OCI-LY1 (cell line): Measurements from ENCODE around the gene HILPDA.

ENCODE experiments used
- H2AFZ ChIP-seq: fragments of 200-600 bp; sonication (generic), shearing (Covaris generic); 2 replicates; pipeline ENCODE4 v1.6.0; 2014; ENCODE audit warnings: antibody characterized with exemption, mild to moderate bottlenecking, low read length
- H3F3A ChIP-seq: fragments of 200-600 bp; sonication (generic), shearing (Covaris generic); 2 replicates; pipeline ENCODE4 v1.6.0; 2014; ENCODE audit warnings: mild to moderate bottlenecking, antibody characterized with exemption, low read length, moderate library complexity; ENCODE audit not compliant: insufficient read depth
- H3K27ac ChIP-seq: fragments of 200-600 bp; sonication (generic); 2 replicates; pipeline ENCODE4 v1.5.1; 2014; ENCODE audit warnings: low read length, mixed run types, mild to moderate bottlenecking, low read depth; ENCODE audit not compliant: poor library complexity, severe bottlenecking
- H3K27me3 ChIP-seq: fragments of 200-600 bp; sonication (generic); 2 replicates; pipeline ENCODE4 v1.6.0; 2014; ENCODE audit warnings: antibody characterized with exemption, mild to moderate bottlenecking, low read length, moderate library complexity; ENCODE audit not compliant: insufficient read depth
- H3K36me3 ChIP-seq: fragments of 200-600 bp; sonication (generic); 2 replicates; pipeline ENCODE4 v1.6.1; 2014; ENCODE audit warnings: mild to moderate bottlenecking, antibody characterized with exemption, low read length, moderate library complexity, mixed read lengths; ENCODE audit not compliant: insufficient read depth
- H3K4me1 ChIP-seq: fragments of 200-600 bp; sonication (generic); 2 replicates; pipeline ENCODE4 v1.5.1; 2014; ENCODE audit warnings: mild to moderate bottlenecking, low read length, moderate library complexity; ENCODE audit not compliant: insufficient read depth, severe bottlenecking
- H3K4me2 ChIP-seq: fragments of 200-600 bp; sonication (generic), shearing (Covaris generic); 2 replicates; pipeline ENCODE4 v1.6.1; 2014; ENCODE audit warnings: low read length
- H3K4me3 ChIP-seq: fragments of 200-600 bp; sonication (generic); 2 replicates; pipeline ENCODE4 v1.5.1; 2014; ENCODE audit warnings: low read length, low read depth, mild to moderate bottlenecking, mixed read lengths; ENCODE audit not compliant: poor library complexity, severe bottlenecking
- H3K79me2 ChIP-seq: fragments of 200-600 bp; shearing (Covaris generic); 2 replicates; pipeline ENCODE4 v1.6.1; 2016; ENCODE audit warnings: mixed run types, low read length, mixed read lengths; ENCODE audit not compliant: insufficient read depth
- H3K9ac ChIP-seq: fragments of 200-600 bp; sonication (generic), shearing (Covaris generic); 2 replicates; pipeline ENCODE4 v1.6.1; 2014; ENCODE audit warnings: mild to moderate bottlenecking, low read length, mixed read lengths
- H3K9me2 ChIP-seq: fragments of 200-600 bp; sonication (generic), shearing (Covaris generic); 2 replicates; pipeline ENCODE4 v1.6.1; 2014; ENCODE audit warnings: low read depth, mild to moderate bottlenecking, low read length, mixed read lengths
- H3K9me3 ChIP-seq: fragments of 200-600 bp; shearing (Covaris generic); 2 replicates; pipeline ENCODE4 v1.6.1; 2014; ENCODE audit warnings: low read length, mixed read lengths
- H4K20me1 ChIP-seq: fragments of 200-600 bp; sonication (generic), shearing (Covaris generic); 2 replicates; pipeline ENCODE4 v1.6.0; 2016; ENCODE audit warnings: mild to moderate bottlenecking, low read length; ENCODE audit not compliant: insufficient read depth
- CTCF ChIP-seq: fragments of 200-600 bp; sonication (generic), shearing (Covaris generic); IDR thresholded peaks from 2 replicates; pipeline ENCODE4 v1.5.1; 2017; ENCODE audit warnings: mild to moderate bottlenecking, antibody characterized with exemption, low read length, moderate library complexity, mixed read lengths
- EZH2 ChIP-seq: fragments of 200-600 bp; sonication (generic), shearing (Covaris generic); IDR thresholded peaks from 2 replicates; pipeline ENCODE4 v1.8.0; 2017; ENCODE audit warnings: borderline replicate concordance, mixed run types, mild to moderate bottlenecking, antibody characterized with exemption, low read length, moderate library complexity, mixed read lengths

HILPDA gene

DNA sequence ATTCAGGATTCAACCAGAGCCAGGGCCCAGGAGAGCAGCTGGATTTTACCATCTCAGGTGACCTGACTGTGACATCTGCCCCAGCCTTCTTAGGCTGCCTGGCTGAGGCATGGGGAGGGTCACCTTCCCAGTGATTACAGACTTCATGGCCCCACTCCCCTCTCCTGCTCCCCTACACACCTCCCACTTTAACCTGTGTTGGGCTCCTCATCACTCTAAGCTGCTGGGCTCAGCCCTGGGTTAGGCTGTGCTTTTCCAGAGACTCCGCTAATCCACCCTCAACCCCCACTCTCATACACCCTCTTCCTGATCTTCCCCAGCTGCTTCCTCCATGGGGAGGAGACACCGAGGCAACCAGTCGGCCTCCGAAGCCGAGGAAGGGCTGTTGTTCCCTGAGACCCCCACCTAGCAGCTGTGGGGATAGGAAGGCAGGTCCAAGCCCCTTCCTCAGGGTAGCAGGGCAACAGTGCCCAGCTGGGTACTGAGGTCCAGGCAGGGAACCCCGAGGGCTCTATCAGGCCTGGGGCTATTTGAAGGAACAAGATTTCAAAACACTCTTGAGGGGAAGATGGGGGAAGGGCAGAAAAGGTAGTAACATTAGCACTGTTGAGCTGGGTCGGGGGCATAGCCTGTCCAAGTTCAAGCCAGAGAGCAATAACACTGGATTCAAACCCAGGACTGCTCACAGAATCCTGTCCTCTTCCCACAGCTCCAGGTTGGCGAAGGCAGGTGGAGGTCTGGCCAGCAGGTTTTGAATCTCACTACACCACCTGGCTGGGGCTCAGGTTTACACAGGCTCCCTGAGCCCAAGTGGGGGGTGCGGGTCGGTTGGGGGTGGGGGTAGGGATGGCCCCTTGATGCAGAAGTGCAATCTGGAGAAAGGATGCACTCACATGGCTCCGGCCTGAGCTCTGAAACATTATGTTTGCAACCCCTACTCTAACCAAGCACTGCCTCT, 47.6 kb upstream of the HILPDA start:
- no peak overlapping the region for H3K9ac ChIP-seq
- peaks cover 36% of the 10 kb centered on the region for H3K4me1 ChIP-seq
- H3K27ac ChIP-seq: no peak overlapping the region
- H2AFZ ChIP-seq: no peak overlapping the region
- H3K27me3 ChIP-seq: 0 out of 2 replicates have a peak, but pooled peaks cover 12% of the 10 kb centered on the region
- H3K9me2 ChIP-seq: no peaks in the 10 kb centered on the region
- no peaks in the 10 kb centered on the region for H4K20me1 ChIP-seq
- no peaks in the 10 kb centered on the region for H3K79me2 ChIP-seq
- H3K9me3 ChIP-seq: no peaks in the 10 kb centered on the region
- H3K4me2 ChIP-seq: peak overlapping the region; percentile 96; the same call in 1 of the 2 replicates
- no peak overlapping the region for H3K4me3 ChIP-seq
- H3F3A ChIP-seq: 0 out of 2 replicates have a peak, but pooled peaks cover 7% of the 10 kb centered on the region
- TF ChIP-seq CTCF (no peak), EZH2 (no peak)
- peaks cover under 1% of the 10 kb centered on the region; the same call in 1 of the 2 replicates for H3K36me3 ChIP-seq

- Histone ChIP-seq H3K36me3 (no peaks in the 10 kb centered on the region), H3K9me2 (no peaks in the 10 kb centered on the region), H3K27ac (no peak overlapping the region), H4K20me1 (no peaks in the 10 kb centered on the region), H3K4me3 (peak overlapping the region; percentile 70), H3K4me1 (peaks cover 30% of the 10 kb centered on the region), H3K9ac (peak overlapping the region; percentile 63; the same call in 1 of the 2 replicates), H3K79me2 (no peaks in the 10 kb centered on the region), H3F3A (0 out of 2 replicates have a peak, but pooled peaks cover 7% of the 10 kb centered on the region), H3K27me3 (0 out of 2 replicates have a peak, but pooled peaks cover 12% of the 10 kb centered on the region), H3K9me3 (no peaks in the 10 kb centered on the region), H3K4me2 (peak overlapping the region; percentile 96), H2AFZ (no peak overlapping the region)
- TF ChIP-seq CTCF: no peak
- no peak for TF ChIP-seq EZH2
Measured at GRCh38 chr7:128408709-128409595, 46.7 kb upstream of the HILPDA start.
